PC-9 (cell line): ENCODE measurements around the gene SLC5A9.

ENCODE experiments used
- CTCF ChIP-seq: fragments of 200-600 bp; sonication (generic); conservative IDR thresholded peaks from 2 replicates; pipeline ENCODE4 v1.6.1; 2017; ENCODE audit warnings: mixed run types, antibody characterized with exemption, mild to moderate bottlenecking, moderate library complexity
- EZH2 ChIP-seq: fragments of 200-600 bp; sonication (generic); IDR thresholded peaks from 2 replicates; pipeline ENCODE4 v1.8.0; 2017; ENCODE audit warnings: antibody characterized with exemption, low read depth

GRCh38 chr1:48216313-48216712 lies 6.2 kb upstream of the SLC5A9 start:
- no peak for TF ChIP-seq CTCF
- TF ChIP-seq EZH2, result no peak
